ENCODE data around the gene OPTC.

GRCh38 chr1:203464226-203464625, 29.7 kb upstream of the OPTC start:
- TF ChIP-seq DNMT1 (IDR thresholded peaks at IDR 0.05), result no peak
- TF ChIP-seq, protein P1, sequence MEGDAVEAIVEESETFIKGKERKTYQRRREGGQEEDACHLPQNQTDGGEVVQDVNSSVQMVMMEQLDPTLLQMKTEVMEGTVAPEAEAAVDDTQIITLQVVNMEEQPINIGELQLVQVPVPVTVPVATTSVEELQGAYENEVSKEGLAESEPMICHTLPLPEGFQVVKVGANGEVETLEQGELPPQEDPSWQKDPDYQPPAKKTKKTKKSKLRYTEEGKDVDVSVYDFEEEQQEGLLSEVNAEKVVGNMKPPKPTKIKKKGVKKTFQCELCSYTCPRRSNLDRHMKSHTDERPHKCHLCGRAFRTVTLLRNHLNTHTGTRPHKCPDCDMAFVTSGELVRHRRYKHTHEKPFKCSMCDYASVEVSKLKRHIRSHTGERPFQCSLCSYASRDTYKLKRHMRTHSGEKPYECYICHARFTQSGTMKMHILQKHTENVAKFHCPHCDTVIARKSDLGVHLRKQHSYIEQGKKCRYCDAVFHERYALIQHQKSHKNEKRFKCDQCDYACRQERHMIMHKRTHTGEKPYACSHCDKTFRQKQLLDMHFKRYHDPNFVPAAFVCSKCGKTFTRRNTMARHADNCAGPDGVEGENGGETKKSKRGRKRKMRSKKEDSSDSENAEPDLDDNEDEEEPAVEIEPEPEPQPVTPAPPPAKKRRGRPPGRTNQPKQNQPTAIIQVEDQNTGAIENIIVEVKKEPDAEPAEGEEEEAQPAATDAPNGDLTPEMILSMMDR (IDR thresholded peaks at IDR 0.05 in 2 of 3, conservative IDR thresholded peaks at IDR 0.05 in 1 of 3; ENCODE audit: insufficient read depth in 2 of 3, low read depth in 1 of 3, low read length in 3 of 3), result no peak
- no peak for TF ChIP-seq TCF7L2 (IDR thresholded peaks at IDR 0.05; ENCODE audit: low read depth, low read length)
- TF ChIP-seq NCOR1 (IDR thresholded peaks at IDR 0.05), result no peak
- TF ChIP-seq ZNF253 (CRISPR knock-in tag; conservative IDR thresholded peaks at IDR 0.05), result no peak
- no peak for TF ChIP-seq ZNF347 (CRISPR knock-in tag; IDR thresholded peaks at IDR 0.05; ENCODE audit: low read depth)

All from K562 (cell line).